OCI-LY1 (cell line): ENCODE data around the gene CRBN.

ENCODE experiments used
- EZH2 ChIP-seq: fragments of 200-600 bp; sonication (generic), shearing (Covaris generic); IDR thresholded peaks from 2 replicates; pipeline ENCODE4 v1.8.0; 2017; ENCODE audit warnings: borderline replicate concordance, mixed run types, mild to moderate bottlenecking, antibody characterized with exemption, low read length, moderate library complexity, mixed read lengths
- TF ChIP-seq, protein P1 (sequence below): fragments of 200-600 bp; sonication (generic), shearing (Covaris generic); IDR thresholded peaks from 2 replicates; pipeline ENCODE4 v1.5.1; 2017; ENCODE audit warnings: mild to moderate bottlenecking, antibody characterized with exemption, low read length, moderate library complexity, mixed read lengths

DNA sequence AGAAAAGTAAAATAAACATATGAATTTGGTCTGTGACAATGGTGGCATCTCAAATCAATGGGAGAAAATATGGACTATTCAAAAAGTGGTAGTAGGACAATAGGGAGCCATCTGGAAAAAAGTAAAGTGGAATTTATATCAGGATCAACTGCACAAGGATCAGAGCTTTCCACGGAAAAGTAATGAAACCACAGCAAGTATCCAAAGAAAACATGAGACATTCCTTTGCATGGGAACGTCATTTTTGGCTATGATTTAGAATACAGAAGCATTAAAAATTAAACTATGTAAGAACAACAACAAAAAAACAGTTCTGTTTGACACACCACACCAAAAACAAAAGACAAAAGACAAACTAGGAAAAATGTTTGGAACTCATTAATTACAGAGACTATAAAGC is 18.7 kb downstream of the CRBN start:
- TF ChIP-seq EZH2 = no peak
- TF ChIP-seq, protein P1, sequence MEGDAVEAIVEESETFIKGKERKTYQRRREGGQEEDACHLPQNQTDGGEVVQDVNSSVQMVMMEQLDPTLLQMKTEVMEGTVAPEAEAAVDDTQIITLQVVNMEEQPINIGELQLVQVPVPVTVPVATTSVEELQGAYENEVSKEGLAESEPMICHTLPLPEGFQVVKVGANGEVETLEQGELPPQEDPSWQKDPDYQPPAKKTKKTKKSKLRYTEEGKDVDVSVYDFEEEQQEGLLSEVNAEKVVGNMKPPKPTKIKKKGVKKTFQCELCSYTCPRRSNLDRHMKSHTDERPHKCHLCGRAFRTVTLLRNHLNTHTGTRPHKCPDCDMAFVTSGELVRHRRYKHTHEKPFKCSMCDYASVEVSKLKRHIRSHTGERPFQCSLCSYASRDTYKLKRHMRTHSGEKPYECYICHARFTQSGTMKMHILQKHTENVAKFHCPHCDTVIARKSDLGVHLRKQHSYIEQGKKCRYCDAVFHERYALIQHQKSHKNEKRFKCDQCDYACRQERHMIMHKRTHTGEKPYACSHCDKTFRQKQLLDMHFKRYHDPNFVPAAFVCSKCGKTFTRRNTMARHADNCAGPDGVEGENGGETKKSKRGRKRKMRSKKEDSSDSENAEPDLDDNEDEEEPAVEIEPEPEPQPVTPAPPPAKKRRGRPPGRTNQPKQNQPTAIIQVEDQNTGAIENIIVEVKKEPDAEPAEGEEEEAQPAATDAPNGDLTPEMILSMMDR = no peak
